NCI-H128 (cell line): ENCODE results near the gene PANK2.

Source experiments
- DNase-seq: peaks from one replicate; lab custom pipeline; 2025; ENCODE audit not compliant: unreplicated experiment; lab: John Stamatoyannopoulos, UW

The PANK2 gene

DNA sequence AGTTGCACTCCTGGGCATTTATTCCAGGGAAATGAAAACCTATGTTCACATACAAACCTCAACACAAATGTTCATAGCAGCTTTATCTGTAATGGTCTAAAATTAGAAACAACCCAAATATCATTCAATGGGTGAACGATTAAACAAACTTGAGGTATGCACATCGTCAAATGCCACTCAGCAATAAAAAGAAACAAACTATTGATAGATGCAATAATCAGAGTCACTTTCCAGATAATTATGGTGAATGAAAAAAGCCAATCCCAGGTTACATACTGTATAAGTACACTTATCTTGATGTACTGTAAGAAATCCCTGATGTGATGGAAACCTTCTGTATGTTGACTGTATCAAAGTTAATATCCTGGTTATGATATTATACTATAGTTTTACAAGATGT, 87.3 kb downstream of the PANK2 start:
- DNase-seq: no peak
